Measurements from ENCODE around the gene UNC5B. TPM values are rescaled to one million over a fixed set of nuclear protein-coding genes. Genes with fewer than 3 reads are reported as not detected.

UNC5B gene
- total and polyA plus RNA-seq, 2 donors (not counting 1 experiment from before 2014, with no cell fraction given), result 2.5 to 60.8 TPM

- no peak overlapping the region for H2AFZ ChIP-seq (ENCODE audit: low read length)
- H3K79me2 ChIP-seq (ENCODE audit: control insufficient read depth, insufficient read depth, low read length), result no peaks in the 10 kb centered on the region
- H3K9me3 ChIP-seq (ENCODE audit: control insufficient read depth, insufficient read depth, low read depth, low read length), result no peaks in the 10 kb centered on the region
- no peak overlapping the region for H3K4me2 ChIP-seq (ENCODE audit: extremely low read depth, insufficient read depth, low read length)
- no peak overlapping the region for H3K4me3 ChIP-seq (replicated peaks in 1 of 4; ENCODE audit: control extremely low read depth in 1 of 4, insufficient read depth in 1 of 4, low read depth in 3 of 4, low read length in 4 of 4)
- no peak overlapping the region for H3K9ac ChIP-seq (ENCODE audit: insufficient read depth, low read length)
- no peaks in the 10 kb centered on the region for H3K4me1 ChIP-seq (ENCODE audit: control insufficient read depth, extremely low read depth, insufficient read depth, low read length)
- no peak overlapping the region for H3K27ac ChIP-seq (ENCODE audit: insufficient read depth, low read length)
- no peak for TF ChIP-seq CTCF (conservative IDR thresholded peaks at IDR 0.05 in 1 of 2, IDR thresholded peaks at IDR 0.05 in 1 of 2; ENCODE audit: low read depth in 1 of 2, low read length in 2 of 2)
- no peak for TF ChIP-seq EZH2 (IDR thresholded peaks at IDR 0.05; ENCODE audit: low read length, missing control alignments)
- no peaks in the 10 kb centered on the region for H3K27me3 ChIP-seq (ENCODE audit: control insufficient read depth, insufficient read depth, low read length)
- no peaks in the 10 kb centered on the region for H3K36me3 ChIP-seq (ENCODE audit: control insufficient read depth, insufficient read depth, low read length)
- no peak for DNase-seq (ENCODE audit: low read depth in 2 of 2)
- no peaks in the 10 kb centered on the region for H4K20me1 ChIP-seq (ENCODE audit: control insufficient read depth, extremely low read depth, insufficient read depth, low read length)
Measured at GRCh38 chr10:71297343-71297742, 85.0 kb downstream of the UNC5B start.

- Histone ChIP-seq H2AFZ (ENCODE audit: low read length) (no peak overlapping the region), H3K9ac (ENCODE audit: insufficient read depth, low read length) (no peak overlapping the region), H4K20me1 (ENCODE audit: control insufficient read depth, extremely low read depth, insufficient read depth, low read length) (no peaks in the 10 kb centered on the region), H3K4me1 (ENCODE audit: control insufficient read depth, extremely low read depth, insufficient read depth, low read length) (no peaks in the 10 kb centered on the region), H3K9me3 (ENCODE audit: control insufficient read depth, insufficient read depth, low read depth, low read length) (no peaks in the 10 kb centered on the region), H3K36me3 (ENCODE audit: control insufficient read depth, insufficient read depth, low read length) (no peaks in the 10 kb centered on the region), H3K4me2 (ENCODE audit: extremely low read depth, insufficient read depth, low read length) (no peak overlapping the region), H3K4me3 (replicated peaks in 1 of 4; ENCODE audit: control extremely low read depth in 1 of 4, insufficient read depth in 1 of 4, low read depth in 3 of 4, low read length in 4 of 4) (no peak overlapping the region), H3K79me2 (ENCODE audit: control insufficient read depth, insufficient read depth, low read length) (no peaks in the 10 kb centered on the region), H3K27ac (ENCODE audit: insufficient read depth, low read length) (no peak overlapping the region), H3K27me3 (ENCODE audit: control insufficient read depth, insufficient read depth, low read length) (no peaks in the 10 kb centered on the region)
- DNase-seq (ENCODE audit: low read depth in 2 of 2), result no peak
- TF ChIP-seq CTCF (conservative IDR thresholded peaks at IDR 0.05 in 1 of 2, IDR thresholded peaks at IDR 0.05 in 1 of 2; ENCODE audit: low read depth in 1 of 2, low read length in 2 of 2), result no peak
- TF ChIP-seq EZH2 (IDR thresholded peaks at IDR 0.05; ENCODE audit: low read length, missing control alignments), result no peak
Measured at GRCh38 chr10:71299071-71299785, 86.9 kb downstream of the UNC5B start.

GRCh38 chr10:71300555-71301370, 88.4 kb downstream of the UNC5B start:
- no peak overlapping the region for H3K27ac ChIP-seq (ENCODE audit: insufficient read depth, low read length)
- TF ChIP-seq CTCF (conservative IDR thresholded peaks at IDR 0.05 in 1 of 2, IDR thresholded peaks at IDR 0.05 in 1 of 2; ENCODE audit: low read depth in 1 of 2, low read length in 2 of 2), result no peak
- TF ChIP-seq EZH2 (IDR thresholded peaks at IDR 0.05; ENCODE audit: low read length, missing control alignments), result no peak

More at GRCh38 chr10:71300555-71301370, 88.4 kb downstream of the UNC5B start:
- Histone ChIP-seq H3K27me3 (ENCODE audit: control insufficient read depth, insufficient read depth, low read length) (no peaks in the 10 kb centered on the region), H3K9ac (ENCODE audit: insufficient read depth, low read length) (no peak overlapping the region), H3K36me3 (ENCODE audit: control insufficient read depth, insufficient read depth, low read length) (no peaks in the 10 kb centered on the region), H3K9me3 (ENCODE audit: control insufficient read depth, insufficient read depth, low read depth, low read length) (no peaks in the 10 kb centered on the region), H3K79me2 (ENCODE audit: control insufficient read depth, insufficient read depth, low read length) (no peaks in the 10 kb centered on the region), H2AFZ (ENCODE audit: low read length) (no peak overlapping the region), H3K4me1 (ENCODE audit: control insufficient read depth, extremely low read depth, insufficient read depth, low read length) (no peaks in the 10 kb centered on the region), H3K4me2 (ENCODE audit: extremely low read depth, insufficient read depth, low read length) (no peak overlapping the region), H4K20me1 (ENCODE audit: control insufficient read depth, extremely low read depth, insufficient read depth, low read length) (no peaks in the 10 kb centered on the region), H3K4me3 (replicated peaks in 1 of 4; ENCODE audit: control extremely low read depth in 1 of 4, insufficient read depth in 1 of 4, low read depth in 3 of 4, low read length in 4 of 4) (no peak overlapping the region)
- no peak for DNase-seq (ENCODE audit: low read depth in 2 of 2)

Measured in fibroblast of lung (primary cell).